ENCODE data around the gene PDE11A. TPM values are rescaled to one million over a fixed set of nuclear protein-coding genes. Genes with fewer than 3 reads are reported as not detected.

Gene PDE11A
- total and polyA plus RNA-seq, 2 of the 8 experiments (the other 6 are each of a cell fraction or from before 2014, with no cell fraction given): 0.19 to 0.23 TPM

- Histone ChIP-seq H3K18ac (ENCODE audit: extremely low read depth, low read length) (no peak overlapping the region), H3K9ac (replicated peaks in 1 of 4; ENCODE audit: extremely low read depth in 1 of 4, low read depth in 3 of 4, low read length in 3 of 4) (no peak overlapping the region), H3K23ac (ENCODE audit: insufficient read length) (no peak overlapping the region), H4K91ac (replicated peaks; ENCODE audit: insufficient read length, low read length) (no peak overlapping the region), H4K8ac (ENCODE audit: extremely low read depth, insufficient read depth, low read length) (no peak overlapping the region), H3K4me3 (ENCODE audit: extremely low read depth in 1 of 4, insufficient read depth in 2 of 4, low read depth in 3 of 4, low read length in 4 of 4) (no peak overlapping the region), H3K9me3 (ENCODE audit: insufficient read depth in 2 of 2, low read depth in 1 of 2, low read length in 1 of 2) (no peaks in the 10 kb centered on the region), H2BK5ac (ENCODE audit: low read depth, low read length) (no peak overlapping the region), H3K27me3 (replicated peaks in 1 of 4; ENCODE audit: control insufficient read depth in 3 of 4, extremely low read depth in 1 of 4, insufficient read depth in 3 of 4, low read length in 3 of 4) (peaks cover 20 to 54% (median 42%) of the 10 kb centered on the region in 4 experiments), H4K5ac (ENCODE audit: insufficient read length, low read depth, low read length) (no peak overlapping the region), H3K4ac (replicated peaks; ENCODE audit: insufficient read length, low read depth, low read length) (no peak overlapping the region), H3K14ac (ENCODE audit: insufficient read length) (no peak overlapping the region), H3K36me3 (ENCODE audit: control insufficient read depth in 2 of 4, insufficient read depth in 4 of 4, low read length in 3 of 4) (no peaks in the 10 kb centered on the region), H3K27ac (ENCODE audit: low read depth, low read length) (no peak overlapping the region), H2BK20ac (ENCODE audit: low read length) (no peak overlapping the region), H2AK5ac (ENCODE audit: low read depth, low read length) (no peak overlapping the region), H2BK120ac (replicated peaks; ENCODE audit: low read depth, low read length) (no peak overlapping the region), H2BK15ac (ENCODE audit: low read length) (no peak overlapping the region), H3K4me2 (ENCODE audit: insufficient read depth in 1 of 2, low read depth in 2 of 2, low read length in 2 of 2) (no peak overlapping the region), H3K56ac (replicated peaks; ENCODE audit: insufficient read length, low read depth, low read length) (no peak overlapping the region), H2AFZ (ENCODE audit: low read length) (no peak overlapping the region), H3K79me2 (ENCODE audit: control insufficient read depth in 1 of 2, insufficient read depth in 2 of 2, low read length in 2 of 2) (no peaks in the 10 kb centered on the region), H3K79me1 (ENCODE audit: low read depth, low read length) (no peaks in the 10 kb centered on the region), H4K20me1 (replicated peaks in 1 of 2; ENCODE audit: control insufficient read depth in 1 of 2, insufficient read depth in 2 of 2, low read length in 2 of 2) (no peaks in the 10 kb centered on the region), H3K23me2 (ENCODE audit: low read depth, low read length) (no peaks in the 10 kb centered on the region), H3K4me1 (replicated peaks in 1 of 4; ENCODE audit: control insufficient read depth in 3 of 4, insufficient read depth in 4 of 4, low read length in 3 of 4) (no peaks in the 10 kb centered on the region), H2BK12ac (ENCODE audit: low read depth, low read length) (no peak overlapping the region)
- CTCF ChIA-PET (ENCODE audit: partially characterized antibody): interaction anchor here (0.7 to 1.6 kb wide), 5 partner anchors 9 to 102 kb away, joined by 3 to 5 read pairs (median 3); no protein-coding TSS in a partner anchor
- POLR2A ChIA-PET (ENCODE audit: partially characterized antibody): no interaction called here
- WGBS, 2 experiments (ENCODE audit: extremely low coverage in 1 of 2, insufficient coverage in 1 of 2, insufficient read length in 1 of 2, insufficient replicate concordance in 2 of 2, low coverage in 1 of 2, low lambda C conversion rate in 2 of 2, missing lambda C conversion rate in 1 of 2): 92% methylated on average over 6 of the region's 6 CpGs; no CpG with 5 or more reads in 1 of the 2 experiments
- TF ChIP-seq CBX5 (IDR thresholded peaks at IDR 0.05; ENCODE audit: low read depth, low read length) (no peak), ATF3 (IDR thresholded peaks at IDR 0.05; ENCODE audit: insufficient read depth, low read depth, low read length) (no peak), YY1 (IDR thresholded peaks at IDR 0.05; ENCODE audit: low read depth, low read length) (0 out of 2 replicates have a peak, but pooled peaks have one; percentile 23), RAD21 (IDR thresholded peaks at IDR 0.05 in 1 of 2, conservative IDR thresholded peaks at IDR 0.05 in 1 of 2; ENCODE audit: low read depth in 2 of 2, low read length in 2 of 2) (no peak), TAF7 (optimal IDR thresholded peaks at IDR 0.05; ENCODE audit: borderline replicate concordance, low read depth, low read length) (no peak), CEBPB (IDR thresholded peaks at IDR 0.05; ENCODE audit: low read depth, low read length) (0 out of 2 replicates have a peak, but pooled peaks have one; percentile 29)
- DNase-seq (ENCODE audit: low read depth in 1 of 2, low spot score in 2 of 2) (no peak), FAIRE-seq (no peak)
Measured at GRCh38 chr2:177735318-177735803, 337.2 kb downstream of the PDE11A start.

All from H1 (cell line).